A549 (cell line): ENCODE data around the gene NUPR2. TPM values are rescaled to one million over a fixed set of nuclear protein-coding genes. Genes with fewer than 3 reads are reported as not detected.
"Not testable (repeated sequence)": the region's sequence is repeated elsewhere in the genome, so short reads cannot be mapped to it uniquely, and the experiment has no call there.

Experiments used
- ATAC-seq, 2 experiments: fragments of 200-7000 bp in 1 of 2; fragments of >200 bp in 1 of 2; cut with Nextera tagmentation in 1 of 2; cut with Tn5 transposase in 1 of 2; 3 replicates each; pipeline versions ENCODE4 v1.8.0 to v1.9.1; 2018 to 2020; ENCODE audit warnings: mild to moderate bottlenecking in 1 of 2, moderate library complexity in 1 of 2
- CTCF ChIA-PET: fragments of 300-600 bp; sonication (Branson Sonifier 250); formaldehyde crosslinking; extraction: SDS; loops from one replicate; lab custom pipeline; 2021; ENCODE audit warnings: antibody characterized with exemption, inconsistent platforms; lab: Yijun Ruan, JAX
- POLR2A ChIA-PET: fragments of 350-600 bp; formaldehyde crosslinking; extraction: SDS; loops from one replicate; lab custom pipeline; 2021; ENCODE audit warnings: antibody characterized with exemption, inconsistent platforms; lab: Yijun Ruan, JAX
- DNase-seq, 2 experiments: peaks; one replicate each; pipeline versions ENCODE4 v3.0.0 to v3.0.0-alpha.2; 2011 to 2016; ENCODE audit warnings: low read depth in 1 of 2, low spot score in 1 of 2
- FAIRE-seq: peaks from 2 replicates; lab custom pipeline; 2011; peaks lifted over from hg19 to GRCh38; lab: Jason Lieb, UNC
- H3K27ac ChIP-seq, 2 experiments: fragments of >200 bp; sonication (Bioruptor Twin); formaldehyde crosslinking; 3 replicates each; pipeline ENCODE4 v1.5.1; 2016 to 2017
- H3K4me1 ChIP-seq: fragments of >200 bp; sonication (Bioruptor Twin); formaldehyde crosslinking; 3 replicates; pipeline ENCODE4 v1.6.1; 2016
- H3K4me2 ChIP-seq: fragments of >200 bp; sonication (Bioruptor Twin); formaldehyde crosslinking; 3 replicates; pipeline ENCODE4 v1.6.1; 2016
- H3K4me3 ChIP-seq: fragments of >200 bp; sonication (Bioruptor Twin); formaldehyde crosslinking; 3 replicates; pipeline ENCODE4 v1.5.1; 2016
- H3K9me3 ChIP-seq: fragments of >200 bp; sonication (Bioruptor Twin); formaldehyde crosslinking; 3 replicates; pipeline ENCODE4 v1.6.1; 2016
- BCL3 ChIP-seq: fragments of >200 bp; sonication (Bioruptor Twin); formaldehyde crosslinking; IDR thresholded peaks from 3 replicates; pipeline ENCODE4 v1.6.1; 2016
- CHD2 ChIP-seq: fragments of 150-350 bp; IDR thresholded peaks from 2 replicates; pipeline ENCODE4 v1.6.1; 2014; ENCODE audit warnings: low read length; ENCODE audit not compliant: partially characterized antibody
- EHF ChIP-seq: fragments of 250-450 bp; sonication (Bioruptor Pico); IDR thresholded peaks from 2 replicates; pipeline ENCODE4 v1.5.0; 2020; ENCODE audit warnings: mild to moderate bottlenecking
- ESRRA ChIP-seq: fragments of 150-350 bp; IDR thresholded peaks from 2 replicates; pipeline ENCODE4 v1.6.1; 2014; ENCODE audit warnings: mild to moderate bottlenecking, low read length, borderline replicate concordance
- FOXS1 ChIP-seq: fragments of 250-450 bp; sonication (Bioruptor Pico); IDR thresholded peaks from 2 replicates; pipeline ENCODE4 v1.5.0; 2020; ENCODE audit warnings: mild to moderate bottlenecking, moderate library complexity
- HOXA7 ChIP-seq: fragments of 250-450 bp; sonication (Bioruptor Pico); IDR thresholded peaks from 2 replicates; pipeline ENCODE4 v1.5.0; 2020; ENCODE audit warnings: mild to moderate bottlenecking, moderate library complexity
- KDM5A ChIP-seq: fragments of 200-600 bp; sonication (generic); IDR thresholded peaks from 2 replicates; pipeline ENCODE4 v1.6.1; 2016; ENCODE audit warnings: antibody characterized with exemption, mild to moderate bottlenecking
- MAFK ChIP-seq: fragments of 450-650 bp; IDR thresholded peaks from 2 replicates; pipeline ENCODE4 v1.6.1; 2014; ENCODE audit not compliant: partially characterized antibody
- MYC ChIP-seq: IDR thresholded peaks from 2 replicates; pipeline ENCODE4 v1.6.1; 2012; ENCODE audit warnings: mild to moderate bottlenecking, inconsistent platforms, low read length, improper control_type of control experiment, borderline replicate concordance
- PHF8 ChIP-seq: fragments of 200-600 bp; sonication (generic); IDR thresholded peaks from 2 replicates; pipeline ENCODE4 v1.6.1; 2016; ENCODE audit warnings: low read depth, mild to moderate bottlenecking, antibody characterized with exemption, moderate library complexity, borderline replicate concordance
- POLR2A ChIP-seq: IDR thresholded peaks from 2 replicates; pipeline ENCODE4 v1.6.1; 2012; ENCODE audit warnings: mild to moderate bottlenecking, low read length
- POLR2AphosphoS2 ChIP-seq: conservative IDR thresholded peaks from 2 replicates; pipeline ENCODE4 v1.6.1; 2012; ENCODE audit warnings: low read length, improper control_type of control experiment, inconsistent platforms
- RAD21 ChIP-seq, 2 experiments: fragments of >200 bp in 1 of 2; sonication (Bioruptor Twin) in 1 of 2; formaldehyde crosslinking in 1 of 2; IDR thresholded peaks in 1 of 2; conservative IDR thresholded peaks in 1 of 2; 2 replicates in 1 of 2; 3 replicates in 1 of 2; pipeline ENCODE4 v1.6.1; 2012 to 2018; ENCODE audit warnings: inconsistent platforms in 1 of 2
- RARB ChIP-seq: fragments of 250-450 bp; sonication (Bioruptor Pico); IDR thresholded peaks from 2 replicates; pipeline ENCODE4 v1.8.0; 2021; ENCODE audit warnings: mild to moderate bottlenecking, moderate library complexity
- RCOR1 ChIP-seq: fragments of 150-350 bp; IDR thresholded peaks from 2 replicates; pipeline ENCODE4 v1.6.1; 2014; ENCODE audit warnings: antibody characterized with exemption, low read length, low read depth
- SREBF2 ChIP-seq: fragments of 450-650 bp; IDR thresholded peaks from 2 replicates; pipeline ENCODE4 v1.6.1; 2014; ENCODE audit warnings: mild to moderate bottlenecking, moderate library complexity
- TP53 ChIP-seq: fragments of 250-450 bp; sonication (Bioruptor Pico); IDR thresholded peaks from 2 replicates; pipeline ENCODE4 v1.5.0; 2021; ENCODE audit warnings: mild to moderate bottlenecking, moderate library complexity
- ZC3H11A ChIP-seq: fragments of 450-650 bp; IDR thresholded peaks from 2 replicates; pipeline ENCODE4 v1.6.1; 2014; ENCODE audit warnings: antibody characterized with exemption, mild to moderate bottlenecking
- ZNF302 ChIP-seq: fragments of 250-450 bp; sonication (Bioruptor Pico); IDR thresholded peaks from 2 replicates; pipeline ENCODE4 v1.9.0; 2021; ENCODE audit warnings: inconsistent platforms, mild to moderate bottlenecking, moderate library complexity
- ZSCAN20 ChIP-seq: fragments of 250-450 bp; sonication (Bioruptor Pico); IDR thresholded peaks from 2 replicates; pipeline ENCODE4 v1.8.0; 2022; ENCODE audit warnings: mild to moderate bottlenecking, moderate library complexity
- WGBS: methylation state at CpG from one replicate; pipeline ENCODE4 v1.1.6; 2017; ENCODE audit errors: missing lambda C conversion rate; 5-methylcytosine and 5-hydroxymethylcytosine counted together
- polyA minus RNA-seq: library from RNA; depleted of rRNA, polyadenylated mRNA; stranded (reverse); fragments of >200 nt; gene quantifications from 2 replicates; pipeline ENCODE4 v1.2.3, GENCODE V29; 2011; rRNA and poly(A)+ RNA removed
- polyA plus RNA-seq, 4 experiments: library from polyadenylated mRNA; depleted of rRNA in 3 of 4; stranded (reverse); fragments of >200 nt; fragmentation: RNase III in 1 of 4; extraction: RNeasy Plus Mini Kit Qiagen cat#74134 plus additional on column Dnase treatment in 1 of 4; gene quantifications; 2 replicates in 3 of 4; 3 replicates in 1 of 4; pipeline ENCODE4 v1.2.3, GENCODE V29; 2011 to 2017
- TF ChIP-seq, protein P1 (sequence below): fragments of >200 bp; sonication (Bioruptor Twin); formaldehyde crosslinking; IDR thresholded peaks from 3 replicates; pipeline ENCODE4 v1.5.1; 2016

Gene NUPR2
- polyA plus RNA-seq (2011; rRNA removed), result not detected in 2 replicates
- not detected in 2 replicates for polyA plus RNA-seq (2012; cell fraction: cytosol; rRNA removed)
- not detected in 2 replicates for polyA plus RNA-seq (2012; cell fraction: nucleus; rRNA removed)
- polyA plus RNA-seq (2017; fragmentation: RNase III; extraction: RNeasy Plus Mini Kit Qiagen cat#74134 plus additional on column Dnase treatment), result not detected in 3 replicates
- not detected in 2 replicates for polyA minus RNA-seq

- no peak for DNase-seq
- no peak within 1 kb of the TSS for H3K4me3 ChIP-seq
- 61% methylated on average over 49 of the region's 65 CpGs for WGBS
- POLR2A ChIA-PET, result no interaction called here
- no peaks in the 10 kb centered on the region for H3K4me1 ChIP-seq
- FAIRE-seq, result no peak
- TF ChIP-seq CHD2, result no peak
- no peak for TF ChIP-seq KDM5A
- no peak for TF ChIP-seq ZSCAN20
- no peak for TF ChIP-seq POLR2AphosphoS2
- TF ChIP-seq MYC, result no peak
- TF ChIP-seq PHF8, result no peak
- no peak for TF ChIP-seq RCOR1
- no peak for TF ChIP-seq BCL3
- no peak for TF ChIP-seq FOXS1 (CRISPR knock-in tag)
- no peak for TF ChIP-seq HOXA7 (CRISPR knock-in tag)
- no peak for TF ChIP-seq ZNF302 (CRISPR knock-in tag)
- H3K27ac ChIP-seq, result no peak within 1 kb of the TSS
- no peak within 1 kb of the TSS; the same call in 2 of the 3 replicates for H3K4me2 ChIP-seq
- CTCF ChIA-PET, result interaction anchor here (0.9 to 1.2 kb wide), 2 partner anchors 8 to 9 kb away, joined by 3 to 4 read pairs; no protein-coding TSS in a partner anchor
- no peaks in the 10 kb centered on the region; the same call in 2 of the 3 replicates for H3K9me3 ChIP-seq
- no peak for ATAC-seq
Observed at GRCh38 chr7:56115852-56116538, at the start of gene NUPR2. TSS of gene NUPR2 (minus strand) at chr7:56116417. CDS start at chr7:56116314, 103 bp downstream.

- Histone ChIP-seq H3K4me3 (no peak overlapping the region), H3K27ac (no peak overlapping the region), H3K9me3 (no peaks in the 10 kb centered on the region), H3K4me1 (no peaks in the 10 kb centered on the region), H3K4me2 (no peak overlapping the region)
- ATAC-seq, result no peak
- DNase-seq, result no peak
- POLR2A ChIA-PET, result no interaction called here
- no peak for FAIRE-seq
- TF ChIP-seq ZC3H11A (no peak), EHF (CRISPR knock-in tag) (no peak), SREBF2 (no peak), POLR2A (no peak), ZNF302 (CRISPR knock-in tag) (no peak), ESRRA (no peak), RAD21 (conservative IDR thresholded peaks at IDR 0.05 in 1 of 2, IDR thresholded peaks at IDR 0.05 in 1 of 2) (no peak), MAFK (no peak), BCL3 (no peak), TP53 (CRISPR knock-in tag) (no peak), RARB (CRISPR knock-in tag) (no peak)
- TF ChIP-seq, protein P1, sequence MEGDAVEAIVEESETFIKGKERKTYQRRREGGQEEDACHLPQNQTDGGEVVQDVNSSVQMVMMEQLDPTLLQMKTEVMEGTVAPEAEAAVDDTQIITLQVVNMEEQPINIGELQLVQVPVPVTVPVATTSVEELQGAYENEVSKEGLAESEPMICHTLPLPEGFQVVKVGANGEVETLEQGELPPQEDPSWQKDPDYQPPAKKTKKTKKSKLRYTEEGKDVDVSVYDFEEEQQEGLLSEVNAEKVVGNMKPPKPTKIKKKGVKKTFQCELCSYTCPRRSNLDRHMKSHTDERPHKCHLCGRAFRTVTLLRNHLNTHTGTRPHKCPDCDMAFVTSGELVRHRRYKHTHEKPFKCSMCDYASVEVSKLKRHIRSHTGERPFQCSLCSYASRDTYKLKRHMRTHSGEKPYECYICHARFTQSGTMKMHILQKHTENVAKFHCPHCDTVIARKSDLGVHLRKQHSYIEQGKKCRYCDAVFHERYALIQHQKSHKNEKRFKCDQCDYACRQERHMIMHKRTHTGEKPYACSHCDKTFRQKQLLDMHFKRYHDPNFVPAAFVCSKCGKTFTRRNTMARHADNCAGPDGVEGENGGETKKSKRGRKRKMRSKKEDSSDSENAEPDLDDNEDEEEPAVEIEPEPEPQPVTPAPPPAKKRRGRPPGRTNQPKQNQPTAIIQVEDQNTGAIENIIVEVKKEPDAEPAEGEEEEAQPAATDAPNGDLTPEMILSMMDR, result no peak
- WGBS, result 4% methylated on average over 1 of the region's 1 CpG
- CTCF ChIA-PET, result no interaction called here
Observed at GRCh38 chr7:56157238-56157790, 41.1 kb upstream of the NUPR2 start.

GRCh38 chr7:56131062-56131461, 14.8 kb upstream of the NUPR2 start:
- H3K4me2 ChIP-seq, CTCF ChIA-PET, H3K27ac ChIP-seq, H3K9me3 ChIP-seq, DNase-seq, H3K4me3 ChIP-seq, ATAC-seq, FAIRE-seq, POLR2A ChIA-PET, H3K4me1 ChIP-seq: not testable (repeated sequence)
- 7% methylated on average over 2 of the region's 2 CpGs for WGBS
